K562 (cell line): ENCODE measurements around the gene ZNF787. TPM values are rescaled to one million over a fixed set of nuclear protein-coding genes. Genes with fewer than 3 reads are reported as not detected.

Source experiments
- CBX3 ChIP-seq, 2 experiments: IDR thresholded peaks; 1 replicate in 1 of 2; 2 replicates in 1 of 2; pipeline ENCODE4 v1.6.1; 2012; ENCODE audit warnings: inconsistent platforms in 2 of 2, low read length in 2 of 2, borderline replicate concordance in 1 of 2, control low read depth in 1 of 2
- DMBX1 ChIP-seq: fragments of 250-450 bp; sonication (Bioruptor Pico); IDR thresholded peaks from 2 replicates; pipeline ENCODE4 v1.8.0; 2022; ENCODE audit warnings: inconsistent platforms, mild to moderate bottlenecking, moderate library complexity, borderline replicate concordance
- EP300 ChIP-seq: IDR thresholded peaks from 2 replicates; pipeline ENCODE4 v1.6.1; 2012; ENCODE audit warnings: low read length, improper control_type of control experiment
- ETV5 ChIP-seq: sonication (generic); formaldehyde crosslinking; IDR thresholded peaks from 2 replicates; pipeline ENCODE4 v1.4.0; 2020; ENCODE audit warnings: low read depth, mild to moderate bottlenecking, missing genetic modification reagents
- HBP1 ChIP-seq: fragments of 450-650 bp; formaldehyde crosslinking; IDR thresholded peaks from 2 replicates; pipeline ENCODE4 v1.4.0; 2022; ENCODE audit warnings: missing genetic modification characterization
- MIER1 ChIP-seq: fragments of 450-650 bp; IDR thresholded peaks from 2 replicates; pipeline ENCODE4 v1.6.1; 2016; ENCODE audit warnings: antibody characterized with exemption, mild to moderate bottlenecking, low read depth
- PCBP1 ChIP-seq: fragments of 200-400 bp; formaldehyde crosslinking; IDR thresholded peaks from 2 replicates; pipeline ENCODE4 v1.6.1; 2018; ENCODE audit warnings: mild to moderate bottlenecking, low read depth, low read length; ENCODE audit not compliant: poor library complexity, severe bottlenecking
- PCBP2 ChIP-seq: fragments of 200-400 bp; formaldehyde crosslinking; IDR thresholded peaks from 2 replicates; pipeline ENCODE4 v1.6.1; 2018; ENCODE audit warnings: low read length, low read depth, mild to moderate bottlenecking, moderate library complexity; ENCODE audit not compliant: poor library complexity, severe bottlenecking
- POLR2B ChIP-seq: fragments of 450-650 bp; IDR thresholded peaks from 2 replicates; pipeline ENCODE4 v1.6.1; 2018; ENCODE audit warnings: low read depth; ENCODE audit not compliant: partially characterized antibody
- REST ChIP-seq, 2 experiments: fragments of 450-650 bp; formaldehyde crosslinking in 1 of 2; IDR thresholded peaks; 2 replicates each; pipeline versions ENCODE4 v1.4.0 to v1.6.1; 2014 to 2020; ENCODE audit warnings: mild to moderate bottlenecking in 2 of 2, borderline replicate concordance in 1 of 2, low read depth in 1 of 2
- SMC3 ChIP-seq: conservative IDR thresholded peaks from 2 replicates; pipeline ENCODE4 v1.6.1; 2011; ENCODE audit warnings: low read depth, low read length, improper control_type of control experiment; ENCODE audit not compliant: insufficient read depth
- SRSF9 ChIP-seq: fragments of 200-400 bp; formaldehyde crosslinking; IDR thresholded peaks from 2 replicates; pipeline ENCODE4 v1.6.1; 2017; ENCODE audit warnings: low read depth, low read length, borderline replicate concordance
- STAT5B ChIP-seq: fragments of 250-450 bp; sonication (Bioruptor Pico); IDR thresholded peaks from 2 replicates; pipeline ENCODE4 v1.8.0; 2021; ENCODE audit warnings: mild to moderate bottlenecking, inconsistent platforms
- TBL1XR1 ChIP-seq, 2 experiments: IDR thresholded peaks; 2 replicates each; pipeline ENCODE4 v1.6.1; 2012; ENCODE audit warnings: improper control_type of control experiment in 2 of 2, low read length in 2 of 2, mild to moderate bottlenecking in 1 of 2
- ZNF184 ChIP-seq: sonication (generic); formaldehyde crosslinking; IDR thresholded peaks from 2 replicates; pipeline ENCODE4 v1.5.0; 2020; ENCODE audit warnings: missing genetic modification reagents
- ZNF239 ChIP-seq: fragments of 250-450 bp; sonication (Bioruptor Pico); IDR thresholded peaks from 2 replicates; pipeline ENCODE4 v1.4.0; 2020; ENCODE audit warnings: mild to moderate bottlenecking
- ZNF445 ChIP-seq: fragments of 250-450 bp; sonication (Bioruptor Pico); IDR thresholded peaks from 2 replicates; pipeline ENCODE4 v1.4.0; 2020; ENCODE audit warnings: low read depth, mild to moderate bottlenecking, moderate library complexity
- polyA plus RNA-seq, 8 experiments: library from polyadenylated mRNA; depleted of rRNA in 4 of 8; stranded (reverse) in 5 of 8; unstranded in 3 of 8; fragments of >200 nt; fragmentation: Nextera tagmentation in 2 of 8; fragmentation: Illumina TruSeq in 1 of 8; extraction: Ambion mirVana in 2 of 8; extraction: Trizol in 1 of 8; gene quantifications; 2 replicates each; pipeline versions ENCODE4 v1.2.1 to v1.2.3, GENCODE V29; 2011 to 2014; ENCODE audit warnings: inconsistent platforms in 1 of 8, missing spikeins in 1 of 8
- total RNA-seq, 7 experiments: library from RNA; depleted of rRNA in 6 of 7; stranded (reverse); fragments of >200 nt in 6 of 7; fragmentation: Illumina TruSeq in 2 of 7; extraction: Trizol in 2 of 7; gene quantifications; 2 replicates each; pipeline versions ENCODE4 v1.2.1 to v1.2.3, GENCODE V29; 2011 to 2021; ENCODE audit warnings: low replicate concordance in 1 of 7

Gene ZNF787
- total and polyA plus RNA-seq, 9 of the 15 experiments (the other 6 are each of a cell fraction or from before 2014, with no cell fraction given): 0.45 to 77.6 (median 7.3) TPM

GRCh38 chr19:56066152-56067023, 54.7 kb downstream of the ZNF787 start (continued):
- TF ChIP-seq REST (IDR thresholded peaks at IDR 0.05; ENCODE audit: borderline replicate concordance) (peak; percentile 62), REST (CRISPR knock-in tag; IDR thresholded peaks at IDR 0.05; ENCODE audit: low read depth) (no peak), STAT5B (CRISPR knock-in tag) (no peak), PCBP2 (no peak), POLR2B (no peak), ZNF445 (no peak), SMC3 (peak; percentile 79), DMBX1 (no peak), ETV5 (CRISPR knock-in tag) (no peak), EP300 (no peak), HBP1 (CRISPR knock-in tag) (no peak), TBL1XR1 (IDR thresholded peaks at IDR 0.05; ENCODE audit: low read length in 2 of 2) (no peak), SRSF9 (no peak), CBX3 (IDR thresholded peaks at IDR 0.05; ENCODE audit: borderline replicate concordance in 1 of 2, low read length in 2 of 2) (no peak), ZNF184 (no peak), MIER1 (no peak), PCBP1 (no peak), ZNF239 (CRISPR knock-in tag) (no peak)
